NCI-H128 (cell line): ENCODE data around the gene ATIC.

Experiments
- DNase-seq: peaks from one replicate; lab custom pipeline; 2025; ENCODE audit not compliant: unreplicated experiment; lab: John Stamatoyannopoulos, UW

Gene ATIC

GRCh38 chr2:215374642-215375466, 63.0 kb downstream of the ATIC start:
- DNase-seq, result no peak

GRCh38 chr2:215375467-215375830, 63.6 kb downstream of the ATIC start:
- DNase-seq, result no peak

GRCh38 chr2:215376103-215376780, 64.4 kb downstream of the ATIC start:
- no peak for DNase-seq

GRCh38 chr2:215377283-215377682, 65.4 kb downstream of the ATIC start:
- no peak for DNase-seq

- DNase-seq, result no peak
Observed at GRCh38 chr2:215378045-215378444, 66.2 kb downstream of the ATIC start.

- no peak for DNase-seq
Observed at GRCh38 chr2:215379039-215379438, 67.2 kb downstream of the ATIC start.

GRCh38 chr2:215379948-215380347, 68.1 kb downstream of the ATIC start:
- DNase-seq, result no peak

- DNase-seq, result no peak
Observed at GRCh38 chr2:215380699-215381098, 68.8 kb downstream of the ATIC start.

- no peak for DNase-seq
Observed at GRCh38 chr2:215382011-215382410, 70.2 kb downstream of the ATIC start.

- no peak for DNase-seq
Observed at GRCh38 chr2:215382480-215382879, 70.6 kb downstream of the ATIC start.

GRCh38 chr2:215383652-215384279, 71.9 kb downstream of the ATIC start:
- no peak for DNase-seq

- no peak for DNase-seq
Observed at GRCh38 chr2:215384710-215385109, 72.9 kb downstream of the ATIC start.

GRCh38 chr2:215386566-215386965, 74.7 kb downstream of the ATIC start:
- no peak for DNase-seq

GRCh38 chr2:215388002-215388728, 76.3 kb downstream of the ATIC start:
- DNase-seq, result no peak

GRCh38 chr2:215390550-215390913, 78.7 kb downstream of the ATIC start:
- no peak for DNase-seq

GRCh38 chr2:215391531-215391930, 79.7 kb downstream of the ATIC start:
- no peak for DNase-seq

GRCh38 chr2:215392164-215392563, 80.3 kb downstream of the ATIC start:
- DNase-seq, result no peak

GRCh38 chr2:215392687-215393270, 80.9 kb downstream of the ATIC start:
- no peak for DNase-seq

- DNase-seq, result no peak
Observed at GRCh38 chr2:215394102-215394805, 82.4 kb downstream of the ATIC start.

GRCh38 chr2:215395687-215396460, 84.0 kb downstream of the ATIC start:
- DNase-seq, result no peak
